OCI-LY1 (cell line): ENCODE measurements around the gene AGAP1.

Source experiments
- H2AFZ ChIP-seq: fragments of 200-600 bp; sonication (generic), shearing (Covaris generic); 2 replicates; pipeline ENCODE4 v1.6.0; 2014; ENCODE audit warnings: antibody characterized with exemption, mild to moderate bottlenecking, low read length
- H3F3A ChIP-seq: fragments of 200-600 bp; sonication (generic), shearing (Covaris generic); 2 replicates; pipeline ENCODE4 v1.6.0; 2014; ENCODE audit warnings: mild to moderate bottlenecking, antibody characterized with exemption, low read length, moderate library complexity; ENCODE audit not compliant: insufficient read depth
- H3K27ac ChIP-seq: fragments of 200-600 bp; sonication (generic); 2 replicates; pipeline ENCODE4 v1.5.1; 2014; ENCODE audit warnings: low read length, mixed run types, mild to moderate bottlenecking, low read depth; ENCODE audit not compliant: poor library complexity, severe bottlenecking
- H3K27me3 ChIP-seq: fragments of 200-600 bp; sonication (generic); 2 replicates; pipeline ENCODE4 v1.6.0; 2014; ENCODE audit warnings: antibody characterized with exemption, mild to moderate bottlenecking, low read length, moderate library complexity; ENCODE audit not compliant: insufficient read depth
- H3K36me3 ChIP-seq: fragments of 200-600 bp; sonication (generic); 2 replicates; pipeline ENCODE4 v1.6.1; 2014; ENCODE audit warnings: mild to moderate bottlenecking, antibody characterized with exemption, low read length, moderate library complexity, mixed read lengths; ENCODE audit not compliant: insufficient read depth
- H3K4me1 ChIP-seq: fragments of 200-600 bp; sonication (generic); 2 replicates; pipeline ENCODE4 v1.5.1; 2014; ENCODE audit warnings: mild to moderate bottlenecking, low read length, moderate library complexity; ENCODE audit not compliant: insufficient read depth, severe bottlenecking
- H3K4me2 ChIP-seq: fragments of 200-600 bp; sonication (generic), shearing (Covaris generic); 2 replicates; pipeline ENCODE4 v1.6.1; 2014; ENCODE audit warnings: low read length
- H3K4me3 ChIP-seq: fragments of 200-600 bp; sonication (generic); 2 replicates; pipeline ENCODE4 v1.5.1; 2014; ENCODE audit warnings: low read length, low read depth, mild to moderate bottlenecking, mixed read lengths; ENCODE audit not compliant: poor library complexity, severe bottlenecking
- H3K79me2 ChIP-seq: fragments of 200-600 bp; shearing (Covaris generic); 2 replicates; pipeline ENCODE4 v1.6.1; 2016; ENCODE audit warnings: mixed run types, low read length, mixed read lengths; ENCODE audit not compliant: insufficient read depth
- H3K9ac ChIP-seq: fragments of 200-600 bp; sonication (generic), shearing (Covaris generic); 2 replicates; pipeline ENCODE4 v1.6.1; 2014; ENCODE audit warnings: mild to moderate bottlenecking, low read length, mixed read lengths
- H3K9me2 ChIP-seq: fragments of 200-600 bp; sonication (generic), shearing (Covaris generic); 2 replicates; pipeline ENCODE4 v1.6.1; 2014; ENCODE audit warnings: low read depth, mild to moderate bottlenecking, low read length, mixed read lengths
- H3K9me3 ChIP-seq: fragments of 200-600 bp; shearing (Covaris generic); 2 replicates; pipeline ENCODE4 v1.6.1; 2014; ENCODE audit warnings: low read length, mixed read lengths
- H4K20me1 ChIP-seq: fragments of 200-600 bp; sonication (generic), shearing (Covaris generic); 2 replicates; pipeline ENCODE4 v1.6.0; 2016; ENCODE audit warnings: mild to moderate bottlenecking, low read length; ENCODE audit not compliant: insufficient read depth
- CTCF ChIP-seq: fragments of 200-600 bp; sonication (generic), shearing (Covaris generic); IDR thresholded peaks from 2 replicates; pipeline ENCODE4 v1.5.1; 2017; ENCODE audit warnings: mild to moderate bottlenecking, antibody characterized with exemption, low read length, moderate library complexity, mixed read lengths
- EZH2 ChIP-seq: fragments of 200-600 bp; sonication (generic), shearing (Covaris generic); IDR thresholded peaks from 2 replicates; pipeline ENCODE4 v1.8.0; 2017; ENCODE audit warnings: borderline replicate concordance, mixed run types, mild to moderate bottlenecking, antibody characterized with exemption, low read length, moderate library complexity, mixed read lengths

AGAP1 gene

GRCh38 chr2:235802542-235802941 is 308.7 kb downstream of the AGAP1 start:
- Histone ChIP-seq H2AFZ (no peak overlapping the region), H3K4me3 (no peak overlapping the region), H3K4me2 (no peak overlapping the region), H3K9me3 (no peaks in the 10 kb centered on the region), H3K27ac (no peak overlapping the region), H3K27me3 (no peaks in the 10 kb centered on the region), H3K9ac (no peak overlapping the region), H3K4me1 (no peaks in the 10 kb centered on the region), H3F3A (no peaks in the 10 kb centered on the region), H3K79me2 (no peaks in the 10 kb centered on the region), H4K20me1 (no peaks in the 10 kb centered on the region), H3K9me2 (no peaks in the 10 kb centered on the region), H3K36me3 (no peaks in the 10 kb centered on the region)
- TF ChIP-seq EZH2 (no peak), CTCF (no peak)

- Histone ChIP-seq H3K9me2 (no peaks in the 10 kb centered on the region), H2AFZ (no peak overlapping the region), H3K9me3 (no peaks in the 10 kb centered on the region), H3K4me2 (no peak overlapping the region), H3F3A (no peaks in the 10 kb centered on the region), H3K27me3 (no peaks in the 10 kb centered on the region), H3K36me3 (no peaks in the 10 kb centered on the region), H3K27ac (no peak overlapping the region), H3K9ac (no peak overlapping the region), H3K4me3 (no peak overlapping the region), H4K20me1 (no peaks in the 10 kb centered on the region), H3K79me2 (no peaks in the 10 kb centered on the region), H3K4me1 (no peaks in the 10 kb centered on the region)
- no peak for TF ChIP-seq EZH2
Measured at GRCh38 chr2:235803028-235803427, 309.2 kb downstream of the AGAP1 start.

GRCh38 chr2:235804676-235805075 is 310.8 kb downstream of the AGAP1 start:
- H3K4me3 ChIP-seq: no peak overlapping the region
- no peaks in the 10 kb centered on the region for H3K9me3 ChIP-seq
- H3K36me3 ChIP-seq: no peaks in the 10 kb centered on the region
- TF ChIP-seq CTCF: no peak
- no peak overlapping the region for H2AFZ ChIP-seq
- no peaks in the 10 kb centered on the region for H3K4me1 ChIP-seq
- H3K79me2 ChIP-seq: no peaks in the 10 kb centered on the region
- no peak overlapping the region for H3K9ac ChIP-seq
- H3K9me2 ChIP-seq: no peaks in the 10 kb centered on the region
- no peak overlapping the region for H3K27ac ChIP-seq
- H4K20me1 ChIP-seq: no peaks in the 10 kb centered on the region
- no peak overlapping the region for H3K4me2 ChIP-seq
- no peaks in the 10 kb centered on the region for H3F3A ChIP-seq
- no peaks in the 10 kb centered on the region for H3K27me3 ChIP-seq

- Histone ChIP-seq H3K9me3 (no peaks in the 10 kb centered on the region), H3K79me2 (no peaks in the 10 kb centered on the region), H3K4me2 (no peak overlapping the region), H3K36me3 (no peaks in the 10 kb centered on the region), H3K27me3 (no peaks in the 10 kb centered on the region), H3F3A (no peaks in the 10 kb centered on the region), H3K4me1 (no peaks in the 10 kb centered on the region), H3K9me2 (no peaks in the 10 kb centered on the region), H2AFZ (no peak overlapping the region), H4K20me1 (no peaks in the 10 kb centered on the region), H3K4me3 (no peak overlapping the region), H3K27ac (no peak overlapping the region), H3K9ac (no peak overlapping the region)
- TF ChIP-seq EZH2 (no peak), CTCF (no peak)
Measured at GRCh38 chr2:235806986-235807750, 313.3 kb downstream of the AGAP1 start.
